Adrenal gland (tissue), 5 donors: ENCODE measurements around the gene PLCH2.

ENCODE experiments used
- POLR2A ChIP-seq, 2 donors: fragments of 450-650 bp; IDR thresholded peaks; one replicate each; pipeline ENCODE4 v1.6.1; 2017; ENCODE audit warnings: antibody characterized with exemption in 2 of 2, mild to moderate bottlenecking in 2 of 2, moderate library complexity in 1 of 2
- TF ChIP-seq, protein P1 (sequence below), 6 experiments: fragments of 450-650 bp in 4 of 6; fragments of 200-600 bp in 2 of 6; sonication (generic) in 1 of 6; IDR thresholded peaks; 1 replicate in 5 of 6; 2 replicates in 1 of 6; pipeline versions ENCODE4 v1.5.1 to v1.8.0; 2016 to 2021; ENCODE audit warnings: antibody characterized with exemption in 6 of 6, mild to moderate bottlenecking in 2 of 6, moderate library complexity in 1 of 6
- donor health status: DM: no; HTN: no; CAD: no.

- TF ChIP-seq, protein P1, sequence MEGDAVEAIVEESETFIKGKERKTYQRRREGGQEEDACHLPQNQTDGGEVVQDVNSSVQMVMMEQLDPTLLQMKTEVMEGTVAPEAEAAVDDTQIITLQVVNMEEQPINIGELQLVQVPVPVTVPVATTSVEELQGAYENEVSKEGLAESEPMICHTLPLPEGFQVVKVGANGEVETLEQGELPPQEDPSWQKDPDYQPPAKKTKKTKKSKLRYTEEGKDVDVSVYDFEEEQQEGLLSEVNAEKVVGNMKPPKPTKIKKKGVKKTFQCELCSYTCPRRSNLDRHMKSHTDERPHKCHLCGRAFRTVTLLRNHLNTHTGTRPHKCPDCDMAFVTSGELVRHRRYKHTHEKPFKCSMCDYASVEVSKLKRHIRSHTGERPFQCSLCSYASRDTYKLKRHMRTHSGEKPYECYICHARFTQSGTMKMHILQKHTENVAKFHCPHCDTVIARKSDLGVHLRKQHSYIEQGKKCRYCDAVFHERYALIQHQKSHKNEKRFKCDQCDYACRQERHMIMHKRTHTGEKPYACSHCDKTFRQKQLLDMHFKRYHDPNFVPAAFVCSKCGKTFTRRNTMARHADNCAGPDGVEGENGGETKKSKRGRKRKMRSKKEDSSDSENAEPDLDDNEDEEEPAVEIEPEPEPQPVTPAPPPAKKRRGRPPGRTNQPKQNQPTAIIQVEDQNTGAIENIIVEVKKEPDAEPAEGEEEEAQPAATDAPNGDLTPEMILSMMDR (IDR thresholded peaks at IDR 0.05), result no peak
- TF ChIP-seq POLR2A (IDR thresholded peaks at IDR 0.05), result no peak
Measured at GRCh38 chr1:2516124-2516523, 40.0 kb downstream of the PLCH2 start.
